Activated effector memory CD4-positive, alpha-beta T cell treated with Interleukin-2 at 50 U/mL for 16 hours (primary cell): ENCODE data around the gene OR4D2.
A peak's percentile ranks its signal among the peaks of the same experiment; 100 is the strongest.

Experiments
- DNase-seq: peaks from one replicate; pipeline ENCODE4 v3.0.0-alpha.2; 2020

The OR4D2 gene

DNA sequence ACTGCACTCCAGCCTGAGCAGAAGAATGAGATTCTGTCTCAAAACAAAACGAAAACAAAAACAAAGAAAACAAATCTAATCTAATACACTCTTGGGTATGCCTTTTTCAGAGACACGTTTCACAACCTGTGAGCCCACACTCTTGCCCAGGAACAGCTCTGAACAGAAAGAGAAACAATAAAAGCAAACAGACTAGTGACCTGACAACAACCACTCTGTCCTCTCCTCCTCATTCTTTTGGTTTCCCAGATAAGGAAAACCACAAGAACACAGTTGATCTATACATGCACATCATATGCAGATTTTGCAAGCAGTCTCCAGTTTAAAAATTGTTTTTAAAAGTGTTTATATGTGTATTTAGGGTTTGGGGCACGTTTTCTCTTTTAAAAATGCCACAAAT is 51.0 kb downstream of the OR4D2 start:
- no peak for DNase-seq

DNA sequence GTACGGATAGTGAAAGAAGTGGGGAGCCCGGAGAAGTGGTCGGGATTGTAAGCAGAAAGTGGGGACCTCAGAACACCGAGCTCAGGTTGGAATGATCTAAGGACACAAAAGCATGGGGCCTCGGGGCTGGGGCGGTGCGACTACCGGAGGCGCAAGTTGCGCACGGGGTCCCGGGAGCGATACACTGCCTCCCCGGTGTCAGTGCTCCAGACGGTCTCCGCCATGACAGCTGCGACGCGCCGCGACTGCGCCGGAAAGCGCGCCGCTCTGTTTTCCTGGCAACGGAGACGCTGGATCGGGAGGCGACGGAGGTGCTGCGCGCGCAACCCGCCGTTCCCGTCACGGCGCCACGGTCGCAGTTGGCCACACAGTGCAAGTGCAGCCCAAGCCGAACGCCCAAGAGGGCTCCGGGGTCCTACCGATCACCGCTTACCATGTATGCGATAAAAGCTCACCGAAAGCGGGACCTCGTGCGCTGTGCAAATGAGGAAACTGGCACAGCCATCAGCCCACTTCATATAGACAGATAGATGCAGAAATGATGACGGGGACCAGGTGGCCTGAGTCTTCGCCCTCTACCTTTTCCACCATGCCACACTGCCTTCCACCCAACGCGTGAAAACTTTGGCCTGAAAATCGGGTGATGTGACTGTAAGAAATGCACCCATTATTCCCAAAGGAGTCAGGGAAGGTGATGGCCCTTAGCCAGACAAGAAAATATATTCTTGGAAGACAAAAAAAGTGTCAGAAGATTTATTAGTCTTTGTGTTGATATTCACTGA is 52.4 kb downstream of the OR4D2 start, which contains the start of gene MKS1:
TSS of gene MKS1 (minus strand) at position 249 of the 782 bp plus-strand sequence. CDS start at position 224, 25 bp downstream.
- peak; percentile 93 for DNase-seq

DNA sequence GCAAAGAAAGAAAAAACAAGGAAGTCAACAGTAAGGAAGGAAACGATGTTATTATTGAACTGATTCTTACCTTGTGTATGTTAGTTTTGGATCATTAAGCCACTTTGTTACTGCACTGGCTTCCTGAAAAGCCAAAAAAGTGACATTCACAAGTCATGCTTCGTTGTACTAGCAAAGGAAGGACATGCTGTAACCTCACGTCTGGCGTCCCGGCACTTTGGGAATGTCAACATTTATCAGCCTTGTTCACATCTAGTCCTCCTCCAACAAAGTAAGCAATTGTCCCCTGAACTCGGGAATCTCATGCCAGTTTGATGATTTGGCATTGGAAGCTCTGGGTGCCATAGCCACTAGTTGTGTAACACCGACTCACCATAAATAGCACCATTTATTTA is 53.0 kb downstream of the OR4D2 start:
- no peak for DNase-seq
